IMR-90 (cell line): ENCODE measurements around the gene INHBE. TPM values are rescaled to one million over a fixed set of nuclear protein-coding genes. Genes with fewer than 3 reads are reported as not detected.

Source experiments
- ATAC-seq: fragments of 200-7000 bp; cut with Tn5 transposase; 2 replicates; pipeline ENCODE4 v1.9.1; 2020; ENCODE audit warnings: low read depth, mild to moderate bottlenecking, moderate library complexity
- BruUV-seq: library from RNA; stranded (reverse); fragments of 400-500 nt; replicated peaks from 2 replicates; lab custom pipeline; 2021; lab: Mats Ljungman, UMichigan
- CTCF ChIA-PET: fragments of 300-600 bp; formaldehyde crosslinking; extraction: SDS; loops from one replicate; lab custom pipeline; 2021; ENCODE audit warnings: antibody characterized with exemption; lab: Yijun Ruan, JAX
- POLR2A ChIA-PET: fragments of 300-600 bp; sonication (Branson Sonifier 250); formaldehyde crosslinking; loops from one replicate; lab custom pipeline; 2022; ENCODE audit warnings: antibody characterized with exemption; ENCODE audit not compliant: unreplicated experiment; lab: Charles Lee
- DNase-seq: peaks from one replicate; pipeline ENCODE4 v3.0.0; 2013
- H2AFZ ChIP-seq: replicated peaks from 2 replicates; pipeline ENCODE3; 2013; ENCODE audit warnings: low read length, mild to moderate bottlenecking; ENCODE audit not compliant: poor library complexity
- H2AK5ac ChIP-seq: 2 replicates; pipeline ENCODE4 v1.6.1; 2013; ENCODE audit warnings: low read depth, low read length, inconsistent platforms
- H2AK9ac ChIP-seq: replicated peaks from 2 replicates; pipeline ENCODE3; 2013; ENCODE audit warnings: mild to moderate bottlenecking, low read depth, low read length, moderate library complexity; ENCODE audit not compliant: poor library complexity
- H2BK120ac ChIP-seq: 2 replicates; pipeline ENCODE4 v1.6.1; 2013; ENCODE audit warnings: low read depth, low read length, inconsistent platforms
- H2BK15ac ChIP-seq: 3 replicates; pipeline ENCODE4 v1.6.1; 2013; ENCODE audit warnings: low read depth, low read length, inconsistent platforms
- H2BK20ac ChIP-seq: 2 replicates; pipeline ENCODE4 v1.6.1; 2013; ENCODE audit warnings: low read depth, mild to moderate bottlenecking, inconsistent platforms, low read length, moderate library complexity
- H2BK5ac ChIP-seq: 2 replicates; pipeline ENCODE4 v1.6.1; 2013; ENCODE audit warnings: mild to moderate bottlenecking, low read depth, low read length, inconsistent platforms; ENCODE audit not compliant: poor library complexity, severe bottlenecking
- H3K14ac ChIP-seq: replicated peaks from 2 replicates; pipeline ENCODE4 v1.6.1; 2013; ENCODE audit warnings: low read depth, low read length, inconsistent platforms
- H3K18ac ChIP-seq: 2 replicates; pipeline ENCODE4 v1.6.1; 2013; ENCODE audit warnings: low read depth, low read length, control low read depth
- H3K23ac ChIP-seq: 2 replicates; pipeline ENCODE4 v1.6.1; 2013; ENCODE audit warnings: low read depth, low read length, inconsistent platforms
- H3K27ac ChIP-seq: 2 replicates; pipeline ENCODE4 v1.5.1; 2013; ENCODE audit warnings: mild to moderate bottlenecking, control low read depth, low read length; ENCODE audit not compliant: insufficient read depth
- H3K27me3 ChIP-seq: 2 replicates; pipeline ENCODE4 v1.6.1; 2013; ENCODE audit warnings: low read length; ENCODE audit not compliant: control insufficient read depth, insufficient read depth
- H3K36me3 ChIP-seq: 2 replicates; pipeline ENCODE4 v1.6.1; 2013; ENCODE audit warnings: low read length, mixed read lengths; ENCODE audit not compliant: control insufficient read depth, insufficient read depth
- H3K4ac ChIP-seq: 2 replicates; pipeline ENCODE4 v1.6.1; 2013; ENCODE audit warnings: low read depth, low read length, inconsistent platforms
- H3K4me1 ChIP-seq: 2 replicates; pipeline ENCODE4 v1.6.1; 2013; ENCODE audit warnings: low read length, mixed read lengths; ENCODE audit not compliant: control insufficient read depth, insufficient read depth
- H3K4me2 ChIP-seq: 2 replicates; pipeline ENCODE4 v1.6.1; 2013; ENCODE audit warnings: low read depth, mild to moderate bottlenecking, control low read depth, low read length, moderate library complexity
- H3K4me3 ChIP-seq: 2 replicates; pipeline ENCODE4 v1.5.1; 2013; ENCODE audit warnings: low read depth, mild to moderate bottlenecking, control low read depth, low read length, moderate library complexity; ENCODE audit not compliant: insufficient read depth
- H3K56ac ChIP-seq: 2 replicates; pipeline ENCODE4 v1.6.1; 2013; ENCODE audit warnings: low read length, inconsistent platforms; ENCODE audit not compliant: insufficient read depth; ENCODE audit errors: extremely low read depth
- H3K79me1 ChIP-seq, 2 experiments: 2 replicates each; pipeline ENCODE4 v1.6.1; 2013; ENCODE audit warnings: low read length in 2 of 2, inconsistent platforms in 1 of 2, low read depth in 1 of 2
- H3K9ac ChIP-seq: 2 replicates; pipeline ENCODE4 v1.6.1; 2013; ENCODE audit warnings: low read depth, low read length, control low read depth
- H3K9me1 ChIP-seq: 2 replicates; pipeline ENCODE4 v1.6.1; 2013; ENCODE audit warnings: low read length, inconsistent platforms; ENCODE audit not compliant: insufficient read depth
- H3K9me3 ChIP-seq: 2 replicates; pipeline ENCODE4 v1.6.1; 2013; ENCODE audit warnings: low read length; ENCODE audit not compliant: control insufficient read depth, insufficient read depth
- H4K20me1 ChIP-seq: 2 replicates; pipeline ENCODE4 v1.6.1; 2013; ENCODE audit warnings: low read length, inconsistent platforms; ENCODE audit not compliant: insufficient read depth
- H4K5ac ChIP-seq: 2 replicates; pipeline ENCODE4 v1.6.1; 2013; ENCODE audit warnings: mild to moderate bottlenecking, low read depth, low read length, control low read depth
- H4K8ac ChIP-seq, 2 experiments: 2 replicates each; pipeline ENCODE4 v1.6.1; 2013; ENCODE audit warnings: low read depth in 2 of 2, low read length in 2 of 2, control low read depth in 1 of 2, inconsistent platforms in 1 of 2
- H4K91ac ChIP-seq: 2 replicates; pipeline ENCODE4 v1.6.1; 2013; ENCODE audit warnings: low read depth, low read length, inconsistent platforms; ENCODE audit not compliant: insufficient read depth
- BHLHE40 ChIP-seq: fragments of 150-350 bp; IDR thresholded peaks from 2 replicates; pipeline ENCODE4 v1.6.1; 2016; ENCODE audit warnings: mild to moderate bottlenecking, low read depth, low read length
- MAFK ChIP-seq: IDR thresholded peaks from 2 replicates; pipeline ENCODE4 v1.6.1; 2012; ENCODE audit warnings: low read depth, low read length, improper control_type of control experiment
- MXI1 ChIP-seq: IDR thresholded peaks from 2 replicates; pipeline ENCODE4 v1.6.1; 2012; ENCODE audit warnings: low read depth, mild to moderate bottlenecking, low read length, moderate library complexity, borderline replicate concordance
- POLR2A ChIP-seq: IDR thresholded peaks from 2 replicates; pipeline ENCODE4 v1.6.1; 2012; ENCODE audit warnings: mild to moderate bottlenecking, low read depth, low read length
- RCOR1 ChIP-seq: IDR thresholded peaks from 2 replicates; pipeline ENCODE4 v1.6.1; 2012; ENCODE audit warnings: mild to moderate bottlenecking, low read length, improper control_type of control experiment; ENCODE audit not compliant: insufficient replicate concordance
- RFX5 ChIP-seq: IDR thresholded peaks from 2 replicates; pipeline ENCODE4 v1.8.0; 2012; ENCODE audit warnings: low read depth, mild to moderate bottlenecking, low read length, moderate library complexity
- SMC3 ChIP-seq: fragments of 150-350 bp; IDR thresholded peaks from 2 replicates; pipeline ENCODE4 v1.6.1; 2016; ENCODE audit warnings: low read depth, mild to moderate bottlenecking, antibody characterized with exemption, low read length, moderate library complexity
- WGBS, 2 experiments: methylation state at CpG; one replicate each; pipeline versions ENCODE4 v1.1.5 to v1.1.7; 2013; ENCODE audit warnings: missing lambda C conversion rate in 2 of 2; ENCODE audit not compliant: insufficient read length in 1 of 2; ENCODE audit errors: extremely low coverage in 2 of 2; 5-methylcytosine and 5-hydroxymethylcytosine counted together
- dilution Hi-C: fragments of 300-500 bp; cut with HindIII; formaldehyde crosslinking; loops from one replicate; pipeline ENCODE4 v1.14.3; 2018; ENCODE audit warnings: low sequenced_read_pairs; ENCODE audit not compliant: unreplicated experiment
- in situ Hi-C: fragments of 300-500 bp; cut with MboI; formaldehyde crosslinking; loops from 3 replicates; pipeline ENCODE4 v1.14.3; 2019; ENCODE audit warnings: low sequenced_read_pairs, inconsistent platforms, mixed read lengths
- intact Hi-C: fragments of 100-400 bp; cut with micrococcal nuclease; formaldehyde crosslinking; loops from 2 replicates; pipeline ENCODE4 v1.10.0; 2022
- polyA plus RNA-seq, 3 experiments: library from polyadenylated mRNA; depleted of rRNA; stranded (reverse); fragments of >200 nt; gene quantifications; 2 replicates each; pipeline ENCODE4 v1.2.3, GENCODE V29; 2012; ENCODE audit warnings: low replicate concordance in 1 of 3
- total RNA-seq: library from RNA; depleted of rRNA; stranded (reverse); fragments of >200 nt; gene quantifications from 2 replicates; pipeline ENCODE4 v1.2.3, GENCODE V29; 2012

INHBE gene
- total and polyA plus RNA-seq, 2 of the 4 experiments (the other 2 are of a cell fraction), result 0.90 to 1.7 TPM

GRCh38 chr12:57418255-57418654 lies 36.9 kb upstream of the INHBE start:
- TF ChIP-seq RCOR1 (no peak), MAFK (no peak), SMC3 (no peak), BHLHE40 (no peak), MXI1 (no peak), POLR2A (no peak), RFX5 (no peak)
- ChIA-PET POLR2A (no interaction called here), CTCF (interaction anchor here (0.6 to 1.1 kb wide), 3 partner anchors 30 to 205 kb away, joined by 3 to 6 read pairs (median 4); no protein-coding TSS in a partner anchor)
- intact Hi-C loops (no loop called here), dilution Hi-C loops (no loop called here), in situ Hi-C loops (no loop called here)
- no peaks in the 10 kb centered on the region for H3K9me3 ChIP-seq
- H2AK5ac ChIP-seq, result no peak overlapping the region
- H3K9me1 ChIP-seq, result no peaks in the 10 kb centered on the region
- H2BK120ac ChIP-seq, result no peak overlapping the region
- no peak overlapping the region for H3K23ac ChIP-seq
- H3K9ac ChIP-seq, result no peak overlapping the region
- peaks cover 36 to 68% of the 10 kb centered on the region in 2 experiments for H3K79me1 ChIP-seq
- no peak overlapping the region for H3K56ac ChIP-seq
- H3K18ac ChIP-seq, result no peak overlapping the region
- H2AK9ac ChIP-seq, result no peak overlapping the region
- H3K36me3 ChIP-seq, result peaks cover 7% of the 10 kb centered on the region; the same call in 1 of the 2 replicates
- no peak overlapping the region for H3K4me3 ChIP-seq
- no CpG with 5 or more reads among the region's 9 CpGs for WGBS, 2 experiments
- H3K4me1 ChIP-seq, result 0 out of 2 replicates have a peak, but pooled peaks cover 2% of the 10 kb centered on the region
- no peak for DNase-seq
- H4K8ac ChIP-seq, result no peak overlapping the region
- no peak overlapping the region for H2BK15ac ChIP-seq
- no peaks in the 10 kb centered on the region for H3K27me3 ChIP-seq
- no peak overlapping the region for H2AFZ ChIP-seq
- no peak overlapping the region for H4K91ac ChIP-seq
- no peak overlapping the region for H3K14ac ChIP-seq
- H2BK5ac ChIP-seq, result no peak overlapping the region
- H4K5ac ChIP-seq, result no peak overlapping the region
- H3K27ac ChIP-seq, result no peak overlapping the region
- no peak overlapping the region for H3K4me2 ChIP-seq
- no peak overlapping the region for H3K4ac ChIP-seq
- BruUV-seq, result no TSS peak
- no peak for ATAC-seq
- H2BK20ac ChIP-seq, result no peak overlapping the region
- peaks cover 18% of the 10 kb centered on the region; the same call in 1 of the 2 replicates for H4K20me1 ChIP-seq
